T47D (cell line): Measurements from ENCODE around the gene KLHL20.
"Not testable (repeated sequence)": the region's sequence is repeated elsewhere in the genome, so short reads cannot be mapped to it uniquely, and the experiment has no call there.

Source experiments
- DNase-seq, 2 experiments: peaks; one replicate each; pipeline versions ENCODE4 v3.0.0 to v3.0.0-alpha.2; 2011 to 2012; ENCODE audit warnings: low read depth in 1 of 2, low spot score in 1 of 2
- JUND ChIP-seq: IDR thresholded peaks from 2 replicates; pipeline ENCODE4 v1.6.1; 2012; ENCODE audit warnings: low read depth
- in situ Hi-C: cut with HindIII; loops from 2 replicates; pipeline ENCODE4 v1.10.0; 2016; ENCODE audit warnings: low sequenced_read_pairs, low pct_unique_long_range_greater_than_20kb

The KLHL20 gene

GRCh38 chr1:173714441-173714758 lies 381 bp upstream of the KLHL20 start:
- no peak for TF ChIP-seq JUND
- no peak for DNase-seq
- in situ Hi-C loops, result no loop called here

GRCh38 chr1:173715538-173715844 lies 710 bp downstream of the KLHL20 start:
- no peak for TF ChIP-seq JUND
- in situ Hi-C loops, result no loop called here
- DNase-seq, result no peak

GRCh38 chr1:173717238-173717637 lies 2.5 kb downstream of the KLHL20 start:
- no peak for DNase-seq
- in situ Hi-C loops, result no loop called here
- TF ChIP-seq JUND, result no peak

- in situ Hi-C loops, DNase-seq: not testable (repeated sequence)
Measured at GRCh38 chr1:173731331-173731730, 16.6 kb downstream of the KLHL20 start.

- no peak for DNase-seq
- TF ChIP-seq JUND, result no peak
- in situ Hi-C loops, result no loop called here
Measured at GRCh38 chr1:173733912-173734311, 19.1 kb downstream of the KLHL20 start.

GRCh38 chr1:173736104-173736503 lies 21.3 kb downstream of the KLHL20 start:
- in situ Hi-C loops, DNase-seq: not testable (repeated sequence)

- TF ChIP-seq JUND, result no peak
- in situ Hi-C loops, result no loop called here
- no peak for DNase-seq
Measured at GRCh38 chr1:173742203-173742886, 27.6 kb downstream of the KLHL20 start.

GRCh38 chr1:173744651-173745050 lies 29.9 kb downstream of the KLHL20 start:
- in situ Hi-C loops, result no loop called here

GRCh38 chr1:173749137-173749536 lies 34.4 kb downstream of the KLHL20 start:
- in situ Hi-C loops, result no loop called here
- DNase-seq, result no peak
- TF ChIP-seq JUND, result no peak

More at GRCh38 chr1:173744651-173745050, 29.9 kb downstream of the KLHL20 start:
- no peak for TF ChIP-seq JUND
- DNase-seq, result no peak

GRCh38 chr1:173753830-173754229 lies 39.0 kb downstream of the KLHL20 start:
- DNase-seq, result no peak
- TF ChIP-seq JUND, result no peak
- in situ Hi-C loops, result no loop called here

GRCh38 chr1:173757666-173758065 lies 42.9 kb downstream of the KLHL20 start:
- TF ChIP-seq JUND, result no peak
- in situ Hi-C loops, result no loop called here
- no peak for DNase-seq

- TF ChIP-seq JUND, result no peak
- in situ Hi-C loops, result no loop called here
- no peak for DNase-seq
Measured at GRCh38 chr1:173758110-173758509, 43.3 kb downstream of the KLHL20 start.

- in situ Hi-C loops, result no loop called here
- no peak for DNase-seq
- TF ChIP-seq JUND, result no peak
Measured at GRCh38 chr1:173758980-173759379, 44.2 kb downstream of the KLHL20 start.

- in situ Hi-C loops, DNase-seq: not testable (repeated sequence)
Measured at GRCh38 chr1:173764331-173764730, 49.5 kb downstream of the KLHL20 start.
